ENCODE data around the gene DNAI2. TPM values are rescaled to one million over a fixed set of nuclear protein-coding genes. Genes with fewer than 3 reads are reported as not detected.
"Not testable (repeated sequence)": the region's sequence is repeated elsewhere in the genome, so short reads cannot be mapped to it uniquely, and the experiment has no call there.

The DNAI2 gene
- total RNA-seq, 4 donors from 2014 or later, result 0.13 TPM; not detected in 3

GRCh38 chr17:74277935-74278334, 3.9 kb downstream of the DNAI2 start:
- Histone ChIP-seq H3K4me1 (peaks cover 0 to 24% of the 10 kb centered on the region in 2 donors), H3K36me3 (no peaks in the 10 kb centered on the region), H3K9me3 (no peaks in the 10 kb centered on the region), H3K27me3 (no peaks in the 10 kb centered on the region), H3K27ac (no peak overlapping the region), H3K4me3 (replicated peaks in 1 of 3) (no peak overlapping the region)
- no peak for DNase-seq
- TF ChIP-seq, protein P1, sequence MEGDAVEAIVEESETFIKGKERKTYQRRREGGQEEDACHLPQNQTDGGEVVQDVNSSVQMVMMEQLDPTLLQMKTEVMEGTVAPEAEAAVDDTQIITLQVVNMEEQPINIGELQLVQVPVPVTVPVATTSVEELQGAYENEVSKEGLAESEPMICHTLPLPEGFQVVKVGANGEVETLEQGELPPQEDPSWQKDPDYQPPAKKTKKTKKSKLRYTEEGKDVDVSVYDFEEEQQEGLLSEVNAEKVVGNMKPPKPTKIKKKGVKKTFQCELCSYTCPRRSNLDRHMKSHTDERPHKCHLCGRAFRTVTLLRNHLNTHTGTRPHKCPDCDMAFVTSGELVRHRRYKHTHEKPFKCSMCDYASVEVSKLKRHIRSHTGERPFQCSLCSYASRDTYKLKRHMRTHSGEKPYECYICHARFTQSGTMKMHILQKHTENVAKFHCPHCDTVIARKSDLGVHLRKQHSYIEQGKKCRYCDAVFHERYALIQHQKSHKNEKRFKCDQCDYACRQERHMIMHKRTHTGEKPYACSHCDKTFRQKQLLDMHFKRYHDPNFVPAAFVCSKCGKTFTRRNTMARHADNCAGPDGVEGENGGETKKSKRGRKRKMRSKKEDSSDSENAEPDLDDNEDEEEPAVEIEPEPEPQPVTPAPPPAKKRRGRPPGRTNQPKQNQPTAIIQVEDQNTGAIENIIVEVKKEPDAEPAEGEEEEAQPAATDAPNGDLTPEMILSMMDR (IDR thresholded peaks at IDR 0.05), result no peak
- no peak for TF ChIP-seq POLR2A (IDR thresholded peaks at IDR 0.05)
- WGBS, 2 donors, result 93 to 100% methylated on average over 1 of the region's 1 CpG
- intact Hi-C loops (cut with DNase I), result no loop called here

GRCh38 chr17:74279617-74280016, 5.6 kb downstream of the DNAI2 start:
- intact Hi-C loops (cut with DNase I); H3K27me3 ChIP-seq; H3K4me3 ChIP-seq (replicated peaks in 1 of 3); H3K9me3 ChIP-seq; H3K36me3 ChIP-seq; DNase-seq; H3K27ac ChIP-seq: not testable (repeated sequence)
- WGBS, 2 donors, result 87 to 92% methylated on average over 7 of the region's 7 CpGs
- H3K4me1 ChIP-seq, result peaks cover 0 to 18% of the 10 kb centered on the region in 2 donors

GRCh38 chr17:74280093-74280513, 6.1 kb downstream of the DNAI2 start:
- 63 to 68% methylated on average over 9 of the region's 9 CpGs for WGBS, 2 donors
- H3K36me3 ChIP-seq, result no peaks in the 10 kb centered on the region
- H3K9me3 ChIP-seq, result no peaks in the 10 kb centered on the region
- no peak overlapping the region for H3K27ac ChIP-seq
- H3K4me1 ChIP-seq, result peaks cover 0 to 22% of the 10 kb centered on the region in 2 donors
- TF ChIP-seq, protein P1 (IDR thresholded peaks at IDR 0.05), result no peak
- no peak for TF ChIP-seq POLR2A (IDR thresholded peaks at IDR 0.05)
- no peak overlapping the region for H3K4me3 ChIP-seq (replicated peaks in 1 of 3)
- no peak for DNase-seq
- intact Hi-C loops (cut with DNase I), result no loop called here
- H3K27me3 ChIP-seq, result no peaks in the 10 kb centered on the region

- no peak for TF ChIP-seq POLR2A (IDR thresholded peaks at IDR 0.05)
- TF ChIP-seq, protein P1 (IDR thresholded peaks at IDR 0.05), result no peak
- H3K36me3 ChIP-seq, result no peaks in the 10 kb centered on the region
- H3K27me3 ChIP-seq, result no peaks in the 10 kb centered on the region
- H3K9me3 ChIP-seq, result no peaks in the 10 kb centered on the region
- peak; percentile 55 to 72 for DNase-seq
- peaks cover 0 to 8% of the 10 kb centered on the region in 2 donors for H3K4me1 ChIP-seq
- intact Hi-C loops (cut with DNase I), result no loop called here
- H3K27ac ChIP-seq, result no peak overlapping the region
- WGBS, 2 donors, result 87 to 95% methylated on average over 6 to 8 of the region's 20 CpGs
- no peak overlapping the region for H3K4me3 ChIP-seq (replicated peaks in 1 of 3)
These were observed 7.8 kb downstream of the DNAI2 start for GRCh38 chr17:74281799-74282198.

- H3K9me3 ChIP-seq; H3K36me3 ChIP-seq; H3K4me3 ChIP-seq (replicated peaks in 1 of 3); DNase-seq; intact Hi-C loops (cut with DNase I); H3K27ac ChIP-seq; H3K27me3 ChIP-seq; H3K4me1 ChIP-seq: not testable (repeated sequence)
- WGBS, 2 donors, result 93 to 97% methylated on average over 4 of the region's 4 CpGs
These were observed 8.2 kb downstream of the DNAI2 start for GRCh38 chr17:74282274-74282586.

DNA sequence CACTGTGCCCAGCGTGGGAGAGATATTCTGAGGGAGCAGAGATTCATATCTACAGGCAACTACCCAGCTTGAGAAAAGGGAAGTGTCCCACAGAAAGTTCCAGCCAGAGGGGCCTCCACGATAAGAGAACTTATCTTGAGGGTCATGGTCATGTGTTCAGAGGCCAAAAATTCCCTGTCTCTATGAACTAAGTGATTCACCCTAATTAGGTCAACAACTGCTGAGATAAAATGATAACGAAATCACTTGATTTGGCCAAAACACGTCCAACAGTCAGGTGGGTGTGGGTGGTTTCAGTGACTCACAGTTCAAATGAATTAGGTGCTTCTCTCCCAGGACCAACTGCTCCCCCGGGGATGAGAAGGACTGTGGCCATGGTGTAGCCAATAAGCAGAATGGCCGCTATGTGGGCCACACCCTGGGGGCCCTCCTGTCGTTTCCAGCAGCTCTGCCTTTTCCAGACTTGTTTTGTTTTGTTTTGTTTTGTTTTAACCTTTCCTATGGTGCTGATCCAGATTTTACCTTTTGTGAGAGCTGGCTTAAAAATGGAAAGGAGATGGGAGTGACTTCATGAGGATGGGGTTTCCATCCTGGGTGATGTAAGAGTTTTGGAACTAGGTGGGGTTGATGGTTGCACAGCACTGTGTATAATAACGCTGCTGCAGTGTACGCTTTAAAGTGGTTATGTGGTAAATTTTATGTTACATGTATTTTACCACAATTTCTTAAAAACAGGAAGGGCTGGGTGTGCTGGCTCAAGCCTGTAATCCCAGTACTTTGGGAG, 8.7 kb downstream of the DNAI2 start:
- WGBS, 2 donors, result 64 to 81% methylated on average over 9 of the region's 9 CpGs

More for the DNA sequence above, 8.7 kb downstream of the DNAI2 start:
- H3K9me3 ChIP-seq, result no peaks in the 10 kb centered on the region
- H3K4me3 ChIP-seq (replicated peaks in 1 of 3), result no peak overlapping the region
- peaks cover 0 to 8% of the 10 kb centered on the region in 2 donors for H3K4me1 ChIP-seq
- no peaks in the 10 kb centered on the region for H3K36me3 ChIP-seq
- H3K27ac ChIP-seq, result no peak overlapping the region
- intact Hi-C loops (cut with DNase I), result no loop called here
- TF ChIP-seq, protein P1 (IDR thresholded peaks at IDR 0.05), result no peak
- no peak for TF ChIP-seq POLR2A (IDR thresholded peaks at IDR 0.05)
- no peaks in the 10 kb centered on the region for H3K27me3 ChIP-seq
- no peak for DNase-seq

All from thyroid gland (tissue), 4 donors.